H9 (cell line): ENCODE data around the gene LRP1B. TPM values are rescaled to one million over a fixed set of nuclear protein-coding genes. Genes with fewer than 3 reads are reported as not detected.

Experiments used
- DNase-seq: peaks from one replicate; pipeline ENCODE4 v3.0.0-alpha.2; 2017
- H2AFZ ChIP-seq: one replicate; pipeline ENCODE4 v1.6.1; 2013; ENCODE audit warnings: mild to moderate bottlenecking, low read length, control low read depth, moderate library complexity
- H2AK5ac ChIP-seq: 2 replicates; pipeline ENCODE4 v1.6.1; 2013; ENCODE audit warnings: low read length, control low read depth, mixed read lengths; ENCODE audit not compliant: insufficient read length
- H2BK120ac ChIP-seq: one replicate; pipeline ENCODE4 v1.6.1; 2013; ENCODE audit warnings: low read depth, mild to moderate bottlenecking, low read length, control low read depth, inconsistent platforms; ENCODE audit not compliant: poor library complexity, severe bottlenecking
- H2BK12ac ChIP-seq: 2 replicates; pipeline ENCODE4 v1.6.1; 2013; ENCODE audit warnings: low read length, control low read depth, mixed read lengths, low read depth; ENCODE audit not compliant: insufficient read length
- H2BK15ac ChIP-seq: 2 replicates; pipeline ENCODE4 v1.6.1; 2013; ENCODE audit warnings: low read depth, low read length, control low read depth
- H2BK20ac ChIP-seq: one replicate; pipeline ENCODE4 v1.6.1; 2013; ENCODE audit warnings: low read depth, mild to moderate bottlenecking, low read length, control low read depth, inconsistent platforms; ENCODE audit not compliant: poor library complexity, severe bottlenecking
- H2BK5ac ChIP-seq: 2 replicates; pipeline ENCODE4 v1.6.1; 2013; ENCODE audit warnings: low read length, control low read depth, mixed read lengths; ENCODE audit not compliant: insufficient read length
- H3K14ac ChIP-seq: 2 replicates; pipeline ENCODE4 v1.6.1; 2013; ENCODE audit warnings: low read length, control low read depth; ENCODE audit not compliant: insufficient read depth
- H3K18ac ChIP-seq: 2 replicates; pipeline ENCODE4 v1.6.1; 2013; ENCODE audit warnings: low read depth, mild to moderate bottlenecking, mixed read lengths, low read length, control low read depth; ENCODE audit not compliant: insufficient read length
- H3K23ac ChIP-seq: 2 replicates; pipeline ENCODE4 v1.6.1; 2013; ENCODE audit warnings: low read length, control low read depth, mixed read lengths, low read depth; ENCODE audit not compliant: insufficient read length
- H3K23me2 ChIP-seq: 2 replicates; pipeline ENCODE4 v1.6.1; 2013; ENCODE audit warnings: low read depth, mild to moderate bottlenecking, mixed read lengths, low read length, control low read depth; ENCODE audit not compliant: insufficient read length, poor library complexity, severe bottlenecking
- H3K27ac ChIP-seq: 2 replicates; pipeline ENCODE4 v1.5.1; 2013; ENCODE audit warnings: low read length, control low read depth, mixed read lengths, low read depth; ENCODE audit not compliant: insufficient read length
- H3K27me3 ChIP-seq: 2 replicates; pipeline ENCODE4 v1.6.1; 2013; ENCODE audit warnings: low read length, control low read depth, inconsistent platforms; ENCODE audit not compliant: insufficient read depth
- H3K4ac ChIP-seq: 2 replicates; pipeline ENCODE4 v1.6.1; 2013; ENCODE audit warnings: low read depth, mild to moderate bottlenecking, control low read depth, inconsistent platforms, low read length, moderate library complexity
- H3K4me1 ChIP-seq: 2 replicates; pipeline ENCODE4 v1.6.1; 2013; ENCODE audit warnings: low read length, control low read depth, inconsistent platforms; ENCODE audit not compliant: insufficient read depth
- H3K4me2 ChIP-seq: 2 replicates; pipeline ENCODE4 v1.6.1; 2013; ENCODE audit warnings: low read length, control low read depth, mixed read lengths; ENCODE audit not compliant: insufficient read length, insufficient read depth
- H3K56ac ChIP-seq: 2 replicates; pipeline ENCODE4 v1.6.1; 2013; ENCODE audit warnings: low read depth, mild to moderate bottlenecking, mixed read lengths, low read length, control low read depth; ENCODE audit not compliant: insufficient read length
- H3K79me1 ChIP-seq: 2 replicates; pipeline ENCODE4 v1.6.1; 2013; ENCODE audit warnings: low read depth, mild to moderate bottlenecking, moderate library complexity, low read length, control low read depth, inconsistent platforms; ENCODE audit not compliant: insufficient read depth, poor library complexity, severe bottlenecking
- H3K79me2 ChIP-seq: 2 replicates; pipeline ENCODE4 v1.6.1; 2013; ENCODE audit warnings: low read length, control low read depth, inconsistent platforms; ENCODE audit not compliant: insufficient read depth
- H3K9ac ChIP-seq: 2 replicates; pipeline ENCODE4 v1.6.1; 2013; ENCODE audit warnings: low read length, control low read depth, mixed read lengths; ENCODE audit not compliant: insufficient read length; ENCODE audit errors: extremely low read depth
- H3K9me3 ChIP-seq: one replicate; pipeline ENCODE4 v1.6.1; 2013; ENCODE audit warnings: low read depth, low read length, inconsistent platforms; ENCODE audit not compliant: control insufficient read depth
- H3T11ph ChIP-seq: one replicate; pipeline ENCODE4 v1.6.1; 2013; ENCODE audit warnings: mild to moderate bottlenecking, low read length, control low read depth, inconsistent platforms
- H4K20me1 ChIP-seq: one replicate; pipeline ENCODE4 v1.6.1; 2013; ENCODE audit not compliant: control insufficient read depth, insufficient read length, insufficient read depth
- H4K5ac ChIP-seq: 2 replicates; pipeline ENCODE4 v1.6.1; 2013; ENCODE audit warnings: low read depth, mild to moderate bottlenecking, mixed read lengths, low read length, control low read depth; ENCODE audit not compliant: insufficient read length
- H4K8ac ChIP-seq: replicated peaks from 2 replicates; pipeline ENCODE4 v1.6.1; 2013; ENCODE audit warnings: low read length, control low read depth, mixed read lengths, low read depth; ENCODE audit not compliant: insufficient read length
- H4K91ac ChIP-seq: 2 replicates; pipeline ENCODE4 v1.6.1; 2013; ENCODE audit warnings: low read depth, mild to moderate bottlenecking, moderate library complexity, mixed read lengths, low read length, control low read depth; ENCODE audit not compliant: insufficient read length
- H3K27ac Mint-ChIP-seq, 3 experiments: 2 replicates in 2 of 3; 3 replicates in 1 of 3; pipeline ENCODE4 v1.8.0; 2020 to 2021; ENCODE audit warnings: mixed read lengths in 3 of 3, mild to moderate bottlenecking in 1 of 3, moderate library complexity in 1 of 3
- H3K27me3 Mint-ChIP-seq: 2 replicates; pipeline ENCODE4 v1.8.0; 2021; ENCODE audit warnings: low read depth, mild to moderate bottlenecking, moderate library complexity, mixed read lengths
- H3K36me3 Mint-ChIP-seq, 3 experiments: 2 replicates in 2 of 3; 3 replicates in 1 of 3; pipeline ENCODE4 v1.8.0; 2020 to 2021; ENCODE audit warnings: low read depth in 3 of 3, mixed read lengths in 3 of 3; ENCODE audit not compliant: insufficient read depth in 1 of 3
- H3K4me1 Mint-ChIP-seq, 2 experiments: 2 replicates each; pipeline ENCODE4 v1.8.0; 2020; ENCODE audit warnings: mixed read lengths in 2 of 2
- H3K4me3 Mint-ChIP-seq, 2 experiments: 2 replicates in 1 of 2; 3 replicates in 1 of 2; pipeline ENCODE4 v1.8.0; 2020 to 2021; ENCODE audit warnings: mild to moderate bottlenecking in 2 of 2, mixed read lengths in 2 of 2, moderate library complexity in 1 of 2
- H3K9me3 Mint-ChIP-seq, 2 experiments: 2 replicates in 1 of 2; 3 replicates in 1 of 2; pipeline ENCODE4 v1.8.0; 2020; ENCODE audit warnings: mild to moderate bottlenecking in 2 of 2, mixed read lengths in 2 of 2, moderate library complexity in 1 of 2
- CTCF ChIP-seq: fragments of 200-600 bp; sonication (generic); conservative IDR thresholded peaks from 3 replicates; pipeline ENCODE4 v1.8.0; 2021; ENCODE audit warnings: antibody characterized with exemption, mild to moderate bottlenecking
- WGBS: extraction: QIAGEN DNeasy Blood & Tissue Kit; methylation state at CpG from one replicate; pipeline ENCODE4 v1.1.7; 2013; ENCODE audit warnings: missing lambda C conversion rate, low lambda C conversion rate, mixed read lengths; ENCODE audit not compliant: insufficient read length; ENCODE audit errors: extremely low coverage; 5-methylcytosine and 5-hydroxymethylcytosine counted together
- total RNA-seq: library from RNA; stranded (reverse); gene quantifications from 2 replicates; pipeline ENCODE4 v1.2.1, GENCODE V29; 2021

Gene LRP1B
- total RNA-seq, 1 experiment from 2014 or later = not detected

GRCh38 chr2:140627136-140627535, 1503.7 kb downstream of the LRP1B start:
- Histone ChIP-seq H3K23me2 (no peaks in the 10 kb centered on the region), H3K23ac (no peak overlapping the region), H2BK120ac (no peak overlapping the region), H2BK5ac (no peak overlapping the region), H3K4me1 (no peaks in the 10 kb centered on the region), H3T11ph (no peak overlapping the region), H2AFZ (no peak overlapping the region), H3K27me3 (no peaks in the 10 kb centered on the region), H3K4me2 (no peak overlapping the region), H3K18ac (no peak overlapping the region), H3K4ac (no peak overlapping the region), H3K9me3 (no peaks in the 10 kb centered on the region), H3K79me1 (no peaks in the 10 kb centered on the region), H2BK20ac (no peak overlapping the region), H3K9ac (no peak overlapping the region), H4K91ac (no peak overlapping the region), H2BK12ac (no peak overlapping the region), H2BK15ac (no peak overlapping the region), H4K5ac (no peak overlapping the region), H3K14ac (no peak overlapping the region), H2AK5ac (no peak overlapping the region), H3K27ac (no peak overlapping the region), H3K79me2 (no peaks in the 10 kb centered on the region), H4K20me1 (no peaks in the 10 kb centered on the region), H3K56ac (no peak overlapping the region), H4K8ac (no peak overlapping the region)
- no peak for DNase-seq
- no peak overlapping the region for H3K4me3 Mint-ChIP-seq
- TF ChIP-seq CTCF = no peak
- no peaks in the 10 kb centered on the region for H3K36me3 Mint-ChIP-seq
- H3K27ac Mint-ChIP-seq = no peak overlapping the region
- H3K27me3 Mint-ChIP-seq = no peaks in the 10 kb centered on the region
- H3K9me3 Mint-ChIP-seq = no peaks in the 10 kb centered on the region; a peak in 1 of 5 replicates
- WGBS = no CpG with 5 or more reads among the region's 5 CpGs
- no peaks in the 10 kb centered on the region for H3K4me1 Mint-ChIP-seq
